Astrocyte of the spinal cord (primary cell): Measurements from ENCODE around the gene CCN6.

Source experiments
- DNase-seq: peaks from one replicate; pipeline ENCODE4 v3.0.0; 2011; ENCODE audit warnings: low read depth, low spot score
- H3K4me3 ChIP-seq: 2 replicates; pipeline ENCODE4 v1.5.1; 2011; ENCODE audit warnings: low read depth, mild to moderate bottlenecking, low read length, moderate library complexity
- in situ Hi-C: cut with HindIII; loops from 2 replicates; pipeline ENCODE4 v1.10.0; 2017; ENCODE audit warnings: low sequenced_read_pairs
- TF ChIP-seq, protein P1 (sequence below): IDR thresholded peaks from 2 replicates; pipeline ENCODE4 v1.5.1; 2012; ENCODE audit warnings: low read depth, mild to moderate bottlenecking, low read length, inconsistent platforms

CCN6 gene

DNA sequence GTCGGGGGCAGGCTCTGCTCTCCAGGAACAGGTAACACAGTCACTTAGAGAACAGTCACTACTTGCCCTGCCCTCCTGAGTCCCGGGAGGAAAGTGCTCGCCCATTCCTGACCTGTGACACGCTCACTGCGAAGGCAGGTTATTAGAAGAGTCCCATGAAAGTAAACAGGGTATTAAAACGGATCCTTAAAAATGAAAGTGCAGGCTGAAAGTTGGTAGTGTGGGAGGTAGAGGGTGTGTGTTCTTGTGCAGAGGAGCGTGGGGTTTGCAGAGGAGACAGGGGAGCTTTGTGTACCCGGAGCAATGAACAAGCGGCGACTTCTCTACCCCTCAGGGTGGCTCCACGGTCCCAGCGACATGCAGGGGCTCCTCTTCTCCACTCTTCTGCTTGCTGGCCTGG lies at the start of gene CCN6:
Gene CCN6 (plus strand): TSS at position 104 of the 400 bp plus-strand sequence. CDS start 254 bp downstream, at position 358.
- H3K4me3 ChIP-seq = no peak within 1 kb of the TSS
- DNase-seq = no peak
- TF ChIP-seq, protein P1, sequence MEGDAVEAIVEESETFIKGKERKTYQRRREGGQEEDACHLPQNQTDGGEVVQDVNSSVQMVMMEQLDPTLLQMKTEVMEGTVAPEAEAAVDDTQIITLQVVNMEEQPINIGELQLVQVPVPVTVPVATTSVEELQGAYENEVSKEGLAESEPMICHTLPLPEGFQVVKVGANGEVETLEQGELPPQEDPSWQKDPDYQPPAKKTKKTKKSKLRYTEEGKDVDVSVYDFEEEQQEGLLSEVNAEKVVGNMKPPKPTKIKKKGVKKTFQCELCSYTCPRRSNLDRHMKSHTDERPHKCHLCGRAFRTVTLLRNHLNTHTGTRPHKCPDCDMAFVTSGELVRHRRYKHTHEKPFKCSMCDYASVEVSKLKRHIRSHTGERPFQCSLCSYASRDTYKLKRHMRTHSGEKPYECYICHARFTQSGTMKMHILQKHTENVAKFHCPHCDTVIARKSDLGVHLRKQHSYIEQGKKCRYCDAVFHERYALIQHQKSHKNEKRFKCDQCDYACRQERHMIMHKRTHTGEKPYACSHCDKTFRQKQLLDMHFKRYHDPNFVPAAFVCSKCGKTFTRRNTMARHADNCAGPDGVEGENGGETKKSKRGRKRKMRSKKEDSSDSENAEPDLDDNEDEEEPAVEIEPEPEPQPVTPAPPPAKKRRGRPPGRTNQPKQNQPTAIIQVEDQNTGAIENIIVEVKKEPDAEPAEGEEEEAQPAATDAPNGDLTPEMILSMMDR = no peak
- in situ Hi-C loops = no loop called here

GRCh38 chr6:112004201-112005012 lies 49.5 kb upstream of the CCN6 start:
- no peak overlapping the region for H3K4me3 ChIP-seq
- TF ChIP-seq, protein P1 = no peak
- in situ Hi-C loops = no loop called here
- no peak for DNase-seq

GRCh38 chr6:112005013-112005371 lies 48.9 kb upstream of the CCN6 start:
- no peak overlapping the region for H3K4me3 ChIP-seq
- TF ChIP-seq, protein P1 = no peak
- DNase-seq = no peak
- in situ Hi-C loops = no loop called here

DNA sequence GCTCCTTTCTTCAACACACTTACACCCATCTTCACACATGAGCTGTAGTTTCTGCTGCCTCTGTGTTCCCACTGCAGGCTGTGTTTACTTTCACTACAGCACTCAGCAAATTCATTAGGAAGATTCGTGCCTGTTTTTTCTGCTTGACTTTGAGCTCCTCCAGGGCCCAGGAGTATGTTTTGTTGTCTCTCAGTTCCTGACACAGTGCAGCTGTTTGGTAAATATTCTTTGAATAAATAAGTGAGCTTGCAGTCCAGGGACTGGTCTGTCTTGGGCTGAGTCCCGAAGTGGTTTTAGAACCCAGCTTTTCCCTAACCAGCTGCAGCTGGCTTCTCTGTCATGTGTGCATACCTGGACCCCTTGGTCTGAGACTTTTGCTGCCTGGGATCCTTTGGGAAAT lies 46.6 kb upstream of the CCN6 start:
- TF ChIP-seq, protein P1 = no peak
- in situ Hi-C loops = no loop called here
- DNase-seq = no peak
- no peak overlapping the region for H3K4me3 ChIP-seq

DNA sequence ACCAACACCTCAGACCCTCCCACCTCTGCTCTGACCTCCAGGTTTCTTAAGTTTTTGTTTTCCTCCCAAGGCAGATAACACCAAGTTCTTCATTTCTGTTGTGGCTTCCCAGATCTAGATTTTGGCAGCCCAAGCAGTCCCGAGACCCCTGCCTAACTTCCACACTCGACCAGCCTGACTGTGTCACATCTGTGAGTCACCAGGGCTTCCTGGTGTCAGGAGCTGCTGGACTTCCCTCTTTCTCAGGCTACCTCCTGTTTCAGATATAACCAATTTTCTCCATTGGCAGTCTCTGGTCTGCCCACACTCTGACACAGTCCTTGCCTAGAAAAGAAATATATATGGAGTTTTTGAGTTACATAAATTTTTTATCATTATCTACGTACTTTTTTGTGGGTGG lies 46.1 kb upstream of the CCN6 start:
- in situ Hi-C loops = no loop called here
- DNase-seq = no peak
- H3K4me3 ChIP-seq = no peak overlapping the region
- TF ChIP-seq, protein P1 = no peak

DNA sequence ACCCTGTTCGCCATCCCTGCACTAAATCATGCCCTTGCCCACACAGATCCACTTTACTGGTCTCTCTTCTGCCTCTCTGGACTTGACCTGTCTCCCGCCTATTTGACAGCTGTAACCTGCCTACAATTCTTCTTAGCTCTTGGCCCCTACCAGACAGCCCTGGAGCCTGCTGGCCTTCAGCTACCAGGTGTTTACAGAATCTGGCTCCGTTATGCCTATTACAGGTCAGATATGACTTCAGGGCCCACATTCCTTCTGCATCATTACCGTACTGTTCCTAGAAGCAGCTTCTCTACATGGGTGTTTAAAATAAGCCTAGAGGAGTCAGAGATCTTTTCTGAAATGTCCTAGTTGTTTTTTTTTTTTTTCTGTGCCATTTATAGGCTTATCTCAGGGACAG lies 45.4 kb upstream of the CCN6 start:
- in situ Hi-C loops = no loop called here
- TF ChIP-seq, protein P1 = no peak
- DNase-seq = no peak
- no peak overlapping the region for H3K4me3 ChIP-seq
